Skeletal muscle tissue (tissue), 4 donors: Measurements from ENCODE around the gene SELENOP. TPM values are rescaled to one million over a fixed set of nuclear protein-coding genes. Genes with fewer than 3 reads are reported as not detected.

ENCODE experiments used
- H3K27ac ChIP-seq: one replicate; pipeline ENCODE4 v1.7.0; 2013; ENCODE audit warnings: mild to moderate bottlenecking, low read depth, low read length, inconsistent platforms
- H3K27me3 ChIP-seq, 3 donors: one replicate each; pipeline ENCODE4 v1.7.0; 2013; ENCODE audit warnings: low read length in 3 of 3; ENCODE audit not compliant: control insufficient read depth in 3 of 3, insufficient read depth in 3 of 3
- H3K36me3 ChIP-seq, 3 donors: one replicate each; pipeline ENCODE4 v1.7.0; 2013; ENCODE audit warnings: low read length in 3 of 3; ENCODE audit not compliant: control insufficient read depth in 3 of 3, insufficient read depth in 3 of 3
- H3K4me1 ChIP-seq, 3 donors: one replicate each; pipeline ENCODE4 v1.7.0; 2013; ENCODE audit warnings: low read length in 3 of 3, mild to moderate bottlenecking in 3 of 3; ENCODE audit not compliant: control insufficient read depth in 3 of 3, insufficient read depth in 3 of 3
- H3K4me3 ChIP-seq, 3 donors: one replicate each; pipeline ENCODE4 v1.7.0; 2013; ENCODE audit warnings: low read length in 3 of 3
- H3K9ac ChIP-seq, 3 donors: one replicate each; pipeline ENCODE4 v1.7.0; 2013; ENCODE audit warnings: low read length in 3 of 3, mild to moderate bottlenecking in 3 of 3, moderate library complexity in 2 of 3, low read depth in 1 of 3
- H3K9me3 ChIP-seq, 3 donors: one replicate each; pipeline ENCODE4 v1.7.0; 2013; ENCODE audit warnings: low read length in 3 of 3; ENCODE audit not compliant: control insufficient read depth in 3 of 3
- total RNA-seq: library from RNA; depleted of rRNA; stranded (reverse); fragments of >200 nt; gene quantifications from one replicate; pipeline ENCODE4 v1.2.3, GENCODE V29; 2014
- donor health status: Osteomylitis.

SELENOP gene
- total RNA-seq, 1 donor from 2014 or later = 179 TPM

DNA sequence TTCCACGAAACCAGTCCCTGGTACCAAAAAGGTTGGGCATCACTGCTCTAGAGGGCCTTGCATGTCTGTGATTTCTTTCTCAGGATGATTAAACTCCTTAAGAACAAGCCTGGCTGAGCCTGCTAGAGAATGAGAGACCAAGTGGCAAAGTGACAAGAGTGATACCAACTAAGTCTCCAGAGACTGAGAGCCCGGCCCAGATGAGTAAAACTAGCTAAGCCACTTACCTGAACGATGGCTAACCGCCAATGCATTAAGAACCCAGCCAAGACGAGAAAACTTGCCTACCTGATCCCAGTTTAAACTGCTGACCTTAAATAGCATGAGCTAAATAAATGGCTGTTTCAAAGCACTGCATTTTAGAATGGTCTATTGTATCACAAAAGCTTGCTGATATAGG lies 60.6 kb downstream of the SELENOP start:
- Histone ChIP-seq H3K4me3 (no peak overlapping the region), H3K9ac (no peak overlapping the region), H3K9me3 (no peaks in the 10 kb centered on the region), H3K36me3 (no peaks in the 10 kb centered on the region), H3K27ac (no peak overlapping the region), H3K27me3 (no peaks in the 10 kb centered on the region), H3K4me1 (no peaks in the 10 kb centered on the region)

GRCh38 chr5:42750507-42750906 lies 61.2 kb downstream of the SELENOP start:
- Histone ChIP-seq H3K4me3 (no peak overlapping the region), H3K9me3 (no peaks in the 10 kb centered on the region), H3K4me1 (no peaks in the 10 kb centered on the region), H3K9ac (no peak overlapping the region), H3K27ac (no peak overlapping the region), H3K27me3 (no peaks in the 10 kb centered on the region), H3K36me3 (no peaks in the 10 kb centered on the region)

Other genes with a start within 250 kb of the SELENOP start
- 1.6 TPM for gene CCDC152, start 55.1 kb downstream of the SELENOP start, total RNA-seq
- gene ANXA2R, start 228.4 kb upstream of the SELENOP start, total RNA-seq = 1.6 TPM